Heart left ventricle (tissue), 13 donors: ENCODE measurements around the gene XPOT.

ENCODE experiments used
- CTCF ChIP-seq, 12 donors: fragments of 200-600 bp; sonication (generic) in 4 of 12; IDR thresholded peaks; one replicate each; pipeline versions ENCODE4 v1.5.0 to v1.8.0; 2018 to 2022; ENCODE audit warnings: antibody characterized with exemption in 12 of 12, mild to moderate bottlenecking in 5 of 12
- POLR2A ChIP-seq, 2 donors: fragments of 450-650 bp; IDR thresholded peaks; one replicate each; pipeline ENCODE4 v1.6.1; 2017; ENCODE audit warnings: antibody characterized with exemption in 2 of 2, mild to moderate bottlenecking in 2 of 2, moderate library complexity in 2 of 2
- donor health status: ischemic (EF 13 %, LVEDD 7.1; RV severe dilation, severe dysfunction).
- donor health status: DM: no; HTN: yes; CAD: no.
- donor health status: DM: no; HTN: no; CAD: no.
- donor health status: ischemic (EF 25% LVEDD 6.9; RV normal size, moderate dysfunction).
- donor health status: ischemic (EF 25% LVEDD 5.7; RV mildly dilated, moderate dysfunction).
- donor health status: ischemic (EF 35%, LVEDD 5.7; RV mildly dilated, moderate dysfunction).
- donor health status: nonischemic (EF 11% LVEDD 7.7; RV severe dilation, severe dysfunction).
- donor health status: DM: yes; HTN: yes; CAD: no.
- donor health status: PGD.
- donor health status: ischemic (EF 29% LVEDD 5.4; RV normal size, mild dysfunction).
- donor health status: nonischemic (EF 23%, LVEDD 6.1; RV moderate dilation, normal function).

- TF ChIP-seq CTCF (IDR thresholded peaks at IDR 0.05) (no peak), POLR2A (IDR thresholded peaks at IDR 0.05) (no peak)
These were observed 9.7 kb downstream of the XPOT start for GRCh38 chr12:64413884-64414283.
